Measurements from ENCODE around the gene GAD2. TPM values are rescaled to one million over a fixed set of nuclear protein-coding genes. Genes with fewer than 3 reads are reported as not detected.

GAD2 gene
- polyA plus RNA-seq, 1 experiment: not detected

DNA sequence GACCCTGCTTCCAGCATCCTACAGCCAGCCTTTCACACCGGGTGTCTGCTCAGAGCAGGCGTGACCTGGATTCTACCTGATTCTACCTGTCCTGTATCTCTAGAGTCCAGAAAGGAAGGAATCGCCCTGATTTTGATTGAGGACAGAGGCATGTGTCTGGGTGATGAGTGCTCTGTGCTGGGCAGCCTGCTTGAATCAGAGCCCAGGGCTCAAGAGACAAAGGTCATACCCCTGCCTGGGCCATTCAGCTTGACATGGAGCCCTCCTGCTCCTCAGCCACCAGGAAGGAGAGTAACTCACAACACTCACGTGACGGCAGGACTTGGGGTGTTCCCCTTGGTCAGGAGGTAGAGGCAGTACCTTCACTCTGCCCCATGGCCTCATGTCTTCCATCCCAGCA is 11.2 kb downstream of the GAD2 start:
- no peak for DNase-seq (ENCODE audit: low read depth, low spot score)
- H3K27me3 ChIP-seq (ENCODE audit: control insufficient read depth, insufficient read depth, low read length): no peaks in the 10 kb centered on the region
- TF ChIP-seq CTCF (IDR thresholded peaks at IDR 0.05; ENCODE audit: low read depth, low read length): no peak
- peaks cover 32% of the 10 kb centered on the region for H3K9me3 ChIP-seq (ENCODE audit: control insufficient read depth, insufficient read depth, low read length)
- CTCF ChIA-PET: no interaction called here
- H3K4me3 ChIP-seq (ENCODE audit: low read depth, low read length): no peak overlapping the region
- POLR2A ChIA-PET: no interaction called here
- H3K27ac ChIP-seq (ENCODE audit: low read depth, low read length): no peak overlapping the region

GRCh38 chr10:26232174-26232573 is 15.6 kb downstream of the GAD2 start:
- H3K4me3 ChIP-seq (ENCODE audit: low read depth, low read length): no peak overlapping the region
- ChIA-PET CTCF (no interaction called here), POLR2A (no interaction called here)
- no peak for TF ChIP-seq CTCF (IDR thresholded peaks at IDR 0.05; ENCODE audit: low read depth, low read length)
- no peak overlapping the region for H3K27ac ChIP-seq (ENCODE audit: low read depth, low read length)
- DNase-seq (ENCODE audit: low read depth, low spot score): no peak
- H3K9me3 ChIP-seq (ENCODE audit: control insufficient read depth, insufficient read depth, low read length): peaks cover 49% of the 10 kb centered on the region
- H3K27me3 ChIP-seq (ENCODE audit: control insufficient read depth, insufficient read depth, low read length): no peaks in the 10 kb centered on the region

- POLR2A ChIA-PET: no interaction called here
- no peak for TF ChIP-seq CTCF (IDR thresholded peaks at IDR 0.05; ENCODE audit: low read depth, low read length)
- Histone ChIP-seq H3K27me3 (ENCODE audit: control insufficient read depth, insufficient read depth, low read length) (no peaks in the 10 kb centered on the region), H3K4me3 (ENCODE audit: low read depth, low read length) (no peak overlapping the region), H3K9me3 (ENCODE audit: control insufficient read depth, insufficient read depth, low read length) (peaks cover 49% of the 10 kb centered on the region), H3K27ac (ENCODE audit: low read depth, low read length) (no peak overlapping the region)
- CTCF ChIA-PET: no interaction called here
- no peak for DNase-seq (ENCODE audit: low read depth, low spot score)
These were observed 19.2 kb downstream of the GAD2 start for GRCh38 chr10:26235761-26236160.

DNA sequence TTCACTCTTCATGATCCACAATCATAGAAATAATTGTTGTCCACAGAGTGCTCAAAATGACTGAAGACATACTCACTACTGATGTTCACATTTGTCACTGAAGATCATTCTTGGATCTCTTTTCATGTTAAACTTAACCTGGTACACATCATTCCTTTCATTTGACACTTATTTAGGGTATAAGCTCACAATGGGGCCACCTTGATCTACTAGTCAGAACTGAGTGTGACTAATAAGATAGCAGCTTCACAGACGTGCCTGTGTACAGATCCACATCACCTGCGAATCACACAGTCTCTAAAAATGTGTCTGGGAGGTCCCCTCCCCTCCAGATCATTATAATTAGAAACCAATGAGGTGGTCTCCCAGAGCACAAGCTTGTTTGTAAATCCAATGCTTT is 21.8 kb downstream of the GAD2 start:
- peaks cover 42% of the 10 kb centered on the region for H3K9me3 ChIP-seq (ENCODE audit: control insufficient read depth, insufficient read depth, low read length)
- H3K27me3 ChIP-seq (ENCODE audit: control insufficient read depth, insufficient read depth, low read length): no peaks in the 10 kb centered on the region
- H3K4me3 ChIP-seq (ENCODE audit: low read depth, low read length): no peak overlapping the region
- no peak for DNase-seq (ENCODE audit: low read depth, low spot score)
- TF ChIP-seq CTCF (IDR thresholded peaks at IDR 0.05; ENCODE audit: low read depth, low read length): no peak
- POLR2A ChIA-PET: no interaction called here
- CTCF ChIA-PET: no interaction called here
- H3K27ac ChIP-seq (ENCODE audit: low read depth, low read length): no peak overlapping the region

DNA sequence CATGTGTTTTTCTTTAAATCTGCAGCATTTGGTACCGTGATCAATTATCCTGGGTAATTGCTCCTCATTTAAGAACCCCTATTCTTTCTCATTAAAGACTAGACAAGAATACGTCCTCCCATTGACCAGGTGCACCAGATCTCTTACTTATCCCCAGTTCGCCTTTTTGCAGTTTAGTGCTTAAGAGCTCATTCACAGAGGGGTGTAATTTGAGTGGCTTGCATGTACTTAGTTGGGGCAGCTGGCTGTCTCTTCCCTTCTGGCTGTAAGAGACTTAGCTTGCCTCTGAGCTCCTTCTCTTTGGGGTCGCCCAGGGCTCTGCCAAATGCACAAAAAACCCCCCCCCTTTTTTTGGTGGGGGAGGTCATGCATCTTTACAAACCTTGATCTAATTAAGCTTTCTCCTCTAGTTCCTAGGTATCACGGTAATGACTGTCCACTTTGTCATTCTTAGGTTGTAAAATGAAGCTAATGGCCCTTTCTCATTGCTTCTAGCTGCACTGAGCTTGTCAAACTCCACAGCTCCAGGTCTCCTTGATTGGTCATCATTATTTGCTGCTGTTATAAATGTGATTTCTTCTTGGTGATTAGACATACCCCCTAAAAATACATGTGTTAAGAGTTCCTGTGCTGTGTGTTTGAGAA is 26.3 kb downstream of the GAD2 start:
- Histone ChIP-seq H3K27ac (ENCODE audit: low read depth, low read length) (no peak overlapping the region), H3K4me3 (ENCODE audit: low read depth, low read length) (no peak overlapping the region), H3K27me3 (ENCODE audit: control insufficient read depth, insufficient read depth, low read length) (no peaks in the 10 kb centered on the region), H3K9me3 (ENCODE audit: control insufficient read depth, insufficient read depth, low read length) (peaks cover 33% of the 10 kb centered on the region)
- ChIA-PET CTCF (interaction anchor here (0.6 kb wide), 1 partner anchor 815 kb away, joined by 3 read pairs; no protein-coding TSS in a partner anchor), POLR2A (no interaction called here)
- no peak for TF ChIP-seq CTCF (IDR thresholded peaks at IDR 0.05; ENCODE audit: low read depth, low read length)
- DNase-seq (ENCODE audit: low read depth, low spot score): no peak
